Amniotic stem cell (primary cell): Measurements from ENCODE around the gene PTBP3.
"Not testable (repeated sequence)": the region's sequence is repeated elsewhere in the genome, so short reads cannot be mapped to it uniquely, and the experiment has no call there.

Source experiments
- DNase-seq: peaks from one replicate; lab custom pipeline; 2025; lab: John Stamatoyannopoulos, UW

The PTBP3 gene

DNA sequence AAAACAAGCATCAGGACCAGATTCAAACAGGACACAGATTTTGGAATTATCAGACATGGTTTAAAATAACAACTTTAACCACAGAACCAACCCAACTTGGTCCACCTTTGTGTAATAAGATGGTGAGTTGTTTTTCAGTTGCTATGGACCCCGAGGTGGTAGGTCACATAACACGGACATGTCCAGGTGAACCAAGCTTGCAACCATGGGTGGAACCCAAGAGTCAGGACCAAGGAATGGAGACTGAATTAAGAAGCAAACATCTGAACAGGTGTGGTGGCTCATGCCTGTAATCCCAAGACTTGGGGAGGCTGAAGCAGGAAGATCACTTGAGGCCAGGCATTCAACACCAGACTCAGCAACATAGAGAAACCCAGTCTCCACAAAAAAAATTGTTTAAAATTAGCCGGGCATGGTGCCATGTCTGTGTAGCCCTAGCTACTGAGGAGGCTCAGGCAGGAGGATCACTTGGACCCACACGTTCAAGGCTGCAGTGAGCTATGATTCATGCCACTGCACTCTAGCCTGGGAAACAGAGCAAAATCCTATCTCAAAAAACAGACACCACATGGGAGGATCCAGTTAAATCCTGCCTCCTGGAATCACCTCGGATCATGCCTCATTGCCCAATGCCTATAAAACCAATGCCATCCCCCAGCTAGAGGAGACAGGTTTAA lies 10.6 kb downstream of the PTBP3 start:
- no peak for DNase-seq

DNA sequence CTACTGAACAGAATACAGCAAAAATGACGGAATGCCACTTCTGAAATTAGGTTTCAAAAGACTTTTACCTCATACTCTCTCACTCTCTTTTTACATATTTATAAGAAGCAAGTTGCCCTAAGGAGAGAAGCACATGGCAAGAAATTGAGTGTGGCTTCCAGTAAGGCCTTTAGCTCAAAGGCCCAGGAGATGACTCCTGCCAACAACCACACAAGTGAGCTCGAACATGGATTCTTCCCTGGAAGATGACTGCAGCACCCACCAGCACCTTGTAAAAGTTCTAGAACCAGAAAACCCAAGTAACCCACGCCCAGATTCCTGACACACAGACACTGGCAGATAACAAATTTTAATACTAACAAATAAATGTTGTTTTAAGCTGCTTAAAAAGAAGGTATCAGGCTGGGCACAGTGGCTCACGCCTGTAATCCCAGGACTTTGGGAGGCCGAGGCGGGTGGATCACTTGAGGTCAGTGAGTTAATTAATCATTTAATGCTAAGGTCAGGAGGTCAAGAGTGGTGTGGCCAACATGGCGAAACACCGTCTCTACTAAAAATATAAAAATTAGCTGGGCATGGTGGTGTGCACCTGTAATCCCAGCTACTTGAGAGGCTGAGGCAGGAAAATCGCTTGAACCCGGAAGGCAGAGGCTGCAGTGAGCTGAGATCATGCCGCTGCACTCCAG lies 17.0 kb downstream of the PTBP3 start:
- DNase-seq: no peak

DNA sequence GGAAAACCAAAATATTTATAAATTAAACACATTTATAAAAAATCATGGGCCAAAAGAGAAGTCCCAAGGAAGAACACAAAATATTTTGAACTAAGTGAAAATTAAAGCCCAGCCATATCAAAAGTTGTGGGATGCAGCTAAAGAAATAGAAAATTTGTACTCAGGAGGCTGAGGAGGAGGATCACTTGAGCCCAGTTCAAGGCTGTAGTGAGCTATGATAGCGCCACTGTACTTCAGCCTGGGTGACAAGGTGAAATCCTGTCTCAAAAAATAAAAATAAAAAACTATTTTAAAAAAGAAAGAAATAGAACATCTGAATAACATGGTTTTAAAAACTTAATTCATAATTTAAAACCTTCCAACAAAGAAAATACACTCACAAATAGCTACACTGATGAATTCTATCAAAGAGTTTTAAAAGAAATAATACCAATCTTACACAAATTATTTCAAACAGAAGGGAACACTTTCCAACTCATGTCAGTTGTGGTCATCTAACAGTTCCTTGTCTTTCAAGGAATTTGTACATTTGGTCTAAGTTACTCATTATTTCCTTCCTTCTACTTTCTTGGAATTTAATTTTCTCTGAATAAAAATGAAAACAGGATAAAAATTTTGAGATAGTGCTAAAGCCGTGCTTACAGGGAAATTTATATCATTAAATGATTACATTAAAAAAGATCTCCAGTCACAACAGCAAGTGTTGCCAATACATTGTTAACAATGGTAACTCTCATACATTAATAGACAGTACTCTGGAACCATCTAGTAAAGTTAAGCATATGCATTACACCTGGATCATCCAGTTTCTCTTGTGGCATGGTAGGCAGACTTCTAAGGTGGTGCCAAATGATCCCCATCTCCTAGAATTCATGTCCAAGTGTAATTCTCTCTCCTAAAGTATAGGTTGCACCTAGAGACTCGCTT lies 17.8 kb downstream of the PTBP3 start:
- no peak for DNase-seq

DNA sequence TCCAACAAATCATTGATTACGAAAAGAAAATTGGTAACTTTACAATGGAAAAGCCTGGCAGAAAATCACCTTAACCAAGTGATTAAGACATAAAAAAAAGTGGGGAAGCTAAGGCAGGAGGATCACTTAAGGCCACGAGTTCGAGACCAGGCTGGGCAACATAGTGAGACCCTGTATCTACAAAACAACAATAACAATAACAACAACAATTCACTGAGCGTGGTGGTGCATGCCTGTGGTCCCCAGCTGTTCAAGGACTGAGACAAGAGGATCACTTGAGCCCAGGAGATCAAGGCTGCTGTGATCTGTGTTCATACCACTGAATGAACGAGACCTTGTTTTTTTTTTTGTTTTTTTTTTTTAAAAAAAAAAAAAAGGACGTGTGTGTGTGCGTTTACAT lies 21.3 kb downstream of the PTBP3 start:
- no peak for DNase-seq

DNA sequence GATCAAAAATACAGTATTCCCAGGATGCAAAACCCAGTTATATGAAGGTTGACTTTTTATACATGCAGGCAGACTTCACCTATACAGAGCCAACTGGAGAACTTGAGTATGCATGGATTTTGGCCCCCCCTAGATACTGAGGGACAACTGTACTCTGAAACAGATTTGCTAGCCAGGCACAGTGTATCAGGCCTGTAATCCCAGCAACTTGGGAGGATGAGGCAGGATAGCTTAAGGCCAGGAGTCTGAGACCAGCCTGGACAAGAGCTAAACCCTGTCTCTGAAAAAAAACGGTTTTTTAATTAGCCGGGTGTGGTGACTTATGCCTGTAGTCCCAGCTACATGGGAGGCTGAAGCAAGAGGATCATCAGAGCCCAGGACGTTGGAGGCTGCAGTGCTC lies 21.9 kb downstream of the PTBP3 start:
- DNase-seq: no peak

DNA sequence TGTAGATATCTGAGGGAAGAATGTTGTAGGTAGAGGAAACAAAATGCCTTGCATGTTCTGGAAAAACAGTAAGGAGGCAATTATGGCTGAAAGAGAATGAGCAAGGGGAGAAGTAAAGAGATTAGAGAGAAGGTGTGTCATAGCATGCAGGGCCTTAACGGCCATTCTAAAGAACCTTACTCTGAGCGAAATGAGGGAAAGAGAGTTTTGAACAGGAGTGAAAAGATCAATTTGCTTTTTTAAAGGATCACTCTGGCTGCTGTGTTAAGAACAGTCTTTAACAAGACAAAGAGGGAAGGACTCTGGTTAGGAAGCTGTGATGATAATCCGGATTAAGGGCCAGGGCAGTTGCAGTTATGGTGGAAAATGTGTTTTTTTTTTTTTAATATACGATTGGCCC lies 22.6 kb downstream of the PTBP3 start:
- DNase-seq: no peak

DNA sequence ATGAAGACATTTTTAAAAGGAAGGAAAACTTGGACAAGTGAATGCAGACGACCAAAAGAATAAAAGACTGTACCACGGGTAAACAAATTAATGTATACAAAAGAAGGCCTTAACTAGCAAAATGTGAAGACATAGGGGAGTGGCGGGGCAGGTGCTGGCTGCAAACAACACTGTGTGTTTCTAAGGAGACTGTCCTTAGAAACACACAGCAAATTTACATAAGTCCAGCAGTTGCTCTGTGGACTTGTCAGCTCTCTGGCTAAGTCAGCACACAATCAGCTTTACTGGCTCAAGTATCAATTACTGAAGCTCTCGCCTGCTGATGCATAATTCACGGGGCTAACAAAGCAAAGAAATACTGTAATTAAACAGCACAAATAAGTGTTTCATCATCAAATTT lies 24.8 kb downstream of the PTBP3 start:
- DNase-seq: no peak

DNA sequence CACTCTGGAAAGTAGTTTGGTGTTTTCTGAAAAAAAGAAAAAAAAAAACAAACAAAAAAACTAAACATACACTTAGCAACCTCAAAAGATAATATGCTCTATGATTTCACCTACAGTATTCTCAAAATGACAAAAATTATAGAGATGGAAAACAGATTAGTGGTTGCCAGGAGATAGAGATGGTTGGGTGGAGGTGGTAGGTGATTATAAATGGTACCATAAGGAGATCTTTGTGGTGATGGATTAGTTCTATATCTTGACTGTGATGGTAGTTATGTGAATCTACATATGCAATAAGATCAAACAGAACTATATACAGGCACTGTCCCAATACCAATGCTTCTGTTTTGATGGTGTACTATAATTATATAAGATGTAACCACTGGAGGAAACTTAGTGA lies 32.0 kb downstream of the PTBP3 start:
- DNase-seq: no peak

DNA sequence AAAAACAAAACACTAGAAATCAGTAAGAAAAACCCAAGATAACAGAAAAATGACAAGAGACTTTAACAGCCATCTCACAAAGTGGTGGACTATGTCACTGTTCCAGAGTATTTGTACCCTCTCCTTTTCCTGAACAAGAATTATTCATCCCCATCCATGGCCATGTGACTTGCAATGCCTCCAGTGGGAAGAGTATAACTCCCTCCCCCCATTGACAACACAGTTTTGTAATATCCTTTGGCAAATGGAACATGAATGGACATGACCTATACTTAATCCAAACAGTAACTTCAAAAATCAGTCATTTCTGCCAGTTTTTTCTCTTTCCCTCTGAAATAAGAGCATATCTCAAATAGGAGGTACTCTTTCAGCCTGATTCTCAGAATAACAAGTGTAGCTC lies 33.9 kb downstream of the PTBP3 start:
- DNase-seq: no peak

DNA sequence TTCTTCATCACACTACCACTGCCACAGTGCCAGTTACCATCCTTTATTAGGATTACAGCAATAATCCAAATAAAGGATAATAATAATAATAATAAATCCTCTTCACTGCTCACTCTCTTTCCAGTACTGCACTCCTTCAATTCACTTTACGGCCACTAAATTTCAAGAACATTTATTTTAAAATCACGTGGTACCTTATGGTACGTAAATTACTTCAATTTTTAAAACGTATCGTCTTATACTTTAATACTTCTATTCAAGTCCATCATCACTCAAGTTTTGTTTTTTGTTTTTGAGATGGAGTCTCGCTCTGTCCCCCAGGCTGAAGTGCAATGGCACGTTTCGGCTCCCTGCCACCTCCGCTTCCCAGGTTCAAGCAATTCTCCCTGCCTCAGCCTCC lies 36.5 kb downstream of the PTBP3 start:
- no peak for DNase-seq

DNA sequence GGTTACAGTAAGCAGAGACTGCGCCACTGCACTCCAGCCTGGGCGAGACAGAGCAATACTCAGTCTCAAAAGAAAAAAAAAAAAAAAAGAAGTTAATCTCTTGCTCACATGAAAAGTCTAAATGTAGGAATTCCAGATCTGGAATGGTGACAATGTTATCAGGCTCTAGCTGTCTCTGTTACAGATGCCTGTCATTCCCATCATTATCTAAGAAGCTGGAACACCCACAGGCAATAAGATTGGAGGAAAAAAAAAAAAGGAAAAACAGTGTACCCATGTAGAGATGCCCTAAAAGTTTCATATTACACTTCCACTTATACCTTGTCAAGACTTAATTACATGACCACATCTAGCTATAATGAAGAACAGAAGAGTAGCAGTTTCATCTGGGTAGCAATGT lies 38.2 kb downstream of the PTBP3 start:
- DNase-seq: no peak

DNA sequence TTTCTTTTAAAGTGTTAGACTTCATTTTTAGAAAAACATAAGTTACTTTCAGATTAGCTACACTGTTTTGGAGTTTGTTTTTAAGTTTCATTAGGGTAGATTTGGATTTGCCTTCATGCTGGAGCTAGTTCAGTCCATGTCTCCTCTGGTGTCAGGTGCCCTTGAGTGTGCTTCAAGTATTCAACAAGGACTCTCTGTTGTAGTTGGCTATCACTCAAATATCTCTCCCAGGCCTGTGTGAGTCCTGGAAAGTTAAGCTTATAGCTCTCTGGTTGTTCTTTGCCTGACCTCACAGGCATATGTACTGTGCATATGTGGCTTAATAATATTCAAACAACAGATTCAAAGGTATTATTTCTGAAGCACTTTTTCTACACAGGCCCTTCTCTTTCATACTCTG lies 45.4 kb downstream of the PTBP3 start:
- DNase-seq: no peak

DNA sequence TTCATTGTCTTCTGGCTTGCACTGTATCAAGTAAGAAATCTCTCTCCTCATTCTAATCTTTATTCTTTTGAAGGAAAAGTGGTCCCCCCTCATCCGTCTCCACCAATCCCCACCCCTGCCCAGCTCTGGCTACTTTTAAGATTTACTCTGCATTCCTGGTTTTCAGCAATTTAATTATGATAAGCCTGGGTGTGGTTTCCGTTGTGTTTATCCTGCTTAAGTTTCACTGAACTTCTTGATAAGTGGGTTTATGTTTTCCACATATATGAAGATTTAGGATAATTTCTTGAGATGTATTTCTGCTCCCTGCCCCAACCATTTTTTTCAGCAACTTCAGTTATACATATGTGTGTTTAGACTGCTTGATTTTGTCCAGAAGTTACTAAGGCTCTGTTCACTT lies 46.5 kb downstream of the PTBP3 start:
- DNase-seq: no peak

DNA sequence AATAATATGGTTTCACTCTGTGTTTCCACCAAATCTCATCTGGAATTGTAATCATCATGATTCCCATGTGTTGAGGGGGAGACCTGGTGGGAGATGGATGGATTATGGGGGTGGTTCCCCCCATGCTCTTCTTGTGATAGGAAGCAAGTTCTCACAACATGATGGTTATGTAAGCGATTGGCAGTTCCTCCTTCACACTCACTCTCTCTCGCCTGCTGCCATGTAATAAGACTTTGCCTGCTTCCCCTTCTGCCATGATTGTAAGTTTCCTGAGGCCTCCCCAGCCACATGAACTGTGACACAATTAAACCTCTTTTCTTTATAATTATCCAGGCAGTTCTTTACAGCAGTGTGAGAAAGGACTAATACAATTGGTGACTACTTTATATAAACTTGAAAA lies 48.4 kb downstream of the PTBP3 start:
- no peak for DNase-seq

DNA sequence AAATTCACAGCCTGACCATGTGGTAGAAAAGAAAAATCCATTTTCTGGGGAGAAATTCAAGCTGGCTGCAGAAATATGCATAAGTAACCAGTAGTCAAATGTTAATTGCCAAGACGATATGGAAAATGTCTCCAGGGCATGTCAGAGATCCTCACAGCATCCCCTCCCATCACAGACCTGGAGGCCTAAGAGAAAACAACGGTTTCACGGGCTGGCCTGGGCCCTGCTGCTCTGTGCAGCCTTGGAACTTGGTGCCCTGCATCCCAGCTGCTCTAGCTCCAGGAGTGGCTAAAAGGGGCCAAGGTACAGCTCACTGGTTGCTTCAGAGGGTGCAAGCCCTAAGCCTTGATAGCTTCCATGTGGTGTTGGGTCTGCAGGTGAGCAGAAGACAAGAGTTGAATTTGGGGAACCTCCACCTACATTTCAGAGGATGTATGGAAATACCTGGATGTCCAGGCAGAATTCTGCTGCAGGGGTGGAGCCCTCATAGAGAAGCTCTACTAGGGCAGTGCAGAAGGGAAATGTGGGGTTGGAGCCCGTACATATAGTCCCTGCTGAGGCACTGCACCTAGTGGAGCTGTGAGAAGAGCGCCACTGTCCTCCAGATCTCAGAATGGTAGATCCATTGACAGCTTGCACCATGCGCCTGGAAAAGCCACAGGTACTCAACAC lies 49.7 kb downstream of the PTBP3 start:
- DNase-seq: no peak

DNA sequence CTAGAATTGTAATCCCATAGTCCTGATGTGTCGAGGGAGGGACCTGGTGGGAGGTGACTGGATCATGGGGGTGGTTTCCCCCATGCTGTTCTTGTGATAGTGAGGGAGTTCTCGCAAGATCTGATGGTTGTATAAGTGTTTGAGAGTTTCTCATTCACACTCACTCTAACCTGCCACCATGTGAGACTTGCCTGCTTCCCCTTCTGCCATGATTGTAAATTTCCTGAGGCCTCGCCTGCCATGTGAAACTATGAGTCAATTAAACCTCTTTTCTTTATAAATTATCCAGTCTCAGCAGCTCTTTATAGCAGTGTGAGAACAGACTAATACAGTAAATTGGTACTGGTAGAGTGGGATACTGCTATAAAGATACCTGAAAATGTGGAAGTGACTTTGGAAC lies 50.6 kb downstream of the PTBP3 start:
- not testable (repeated sequence) for DNase-seq

DNA sequence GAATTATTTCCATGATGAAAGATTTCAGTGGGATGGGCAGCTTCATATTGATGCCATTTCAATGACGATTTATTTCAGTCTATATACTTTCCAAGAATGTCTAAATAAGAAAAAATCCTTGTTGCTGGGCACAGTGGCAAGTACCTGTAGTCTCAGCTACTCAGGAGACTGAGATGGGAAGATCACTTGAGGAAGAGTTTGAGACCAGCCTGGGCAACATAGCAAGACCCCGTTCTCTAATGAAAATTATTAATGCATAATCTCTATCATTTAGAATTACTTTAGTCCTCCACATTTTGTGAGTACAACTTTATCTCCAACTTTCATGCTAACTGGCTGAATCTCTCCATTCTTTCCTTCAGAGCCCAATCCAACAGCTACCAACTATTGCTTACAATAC lies 52.5 kb downstream of the PTBP3 start:
- DNase-seq: no peak

DNA sequence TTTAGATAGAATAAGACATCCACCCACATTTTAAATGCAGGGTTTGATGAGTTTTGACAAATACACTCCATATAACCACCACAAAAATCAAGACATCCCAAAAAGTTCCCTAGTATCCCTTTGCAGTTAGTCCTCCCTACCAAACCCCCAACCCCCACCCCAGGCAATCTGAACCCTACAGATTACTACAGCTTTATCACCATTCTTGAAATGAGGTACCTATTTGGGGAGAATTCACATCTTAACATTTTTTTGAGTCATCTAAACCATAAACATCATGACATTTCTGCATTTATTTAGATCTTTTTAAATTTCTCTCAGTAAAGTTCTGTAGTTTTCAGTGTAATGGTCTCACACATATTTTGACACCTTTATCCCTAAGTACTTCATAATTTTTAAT lies 53.9 kb downstream of the PTBP3 start:
- DNase-seq: no peak

DNA sequence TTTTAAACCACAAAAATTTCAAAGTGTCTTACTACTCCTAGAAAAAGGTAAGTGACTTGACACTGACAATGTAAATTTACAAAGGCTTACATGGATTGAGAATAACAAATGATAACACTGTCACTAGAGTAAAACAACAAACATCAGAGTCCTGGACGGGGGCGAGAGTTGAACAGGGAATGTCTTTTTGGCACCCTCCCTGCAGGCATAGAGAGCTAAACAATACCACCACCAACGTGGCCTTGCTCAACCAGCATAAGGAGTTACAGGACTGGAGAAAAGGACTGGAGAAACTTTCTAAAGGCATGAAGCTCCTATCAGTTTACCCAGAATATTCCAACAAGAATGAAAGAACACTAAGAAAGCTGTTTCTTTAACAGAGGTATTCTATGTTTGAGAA lies 55.3 kb downstream of the PTBP3 start:
- DNase-seq: no peak

DNA sequence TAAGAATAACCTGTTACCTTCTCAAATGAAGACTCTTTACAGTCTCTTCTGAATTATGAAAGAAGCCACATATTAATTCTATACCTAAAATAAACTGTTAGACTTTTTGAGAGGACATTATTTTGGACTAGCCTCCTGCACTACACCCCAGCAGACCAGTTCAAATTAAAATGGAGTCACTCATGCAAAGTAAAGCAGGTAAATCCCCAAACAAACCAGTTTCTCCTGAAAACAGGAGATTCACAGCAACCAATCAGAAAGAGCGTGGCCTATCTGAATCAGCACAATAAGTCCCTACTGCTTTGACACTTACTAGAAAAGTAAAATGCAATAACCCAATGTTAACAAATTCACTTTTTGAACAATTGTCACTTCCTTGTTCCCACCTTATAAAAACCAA lies 58.8 kb downstream of the PTBP3 start:
- no peak for DNase-seq

DNA sequence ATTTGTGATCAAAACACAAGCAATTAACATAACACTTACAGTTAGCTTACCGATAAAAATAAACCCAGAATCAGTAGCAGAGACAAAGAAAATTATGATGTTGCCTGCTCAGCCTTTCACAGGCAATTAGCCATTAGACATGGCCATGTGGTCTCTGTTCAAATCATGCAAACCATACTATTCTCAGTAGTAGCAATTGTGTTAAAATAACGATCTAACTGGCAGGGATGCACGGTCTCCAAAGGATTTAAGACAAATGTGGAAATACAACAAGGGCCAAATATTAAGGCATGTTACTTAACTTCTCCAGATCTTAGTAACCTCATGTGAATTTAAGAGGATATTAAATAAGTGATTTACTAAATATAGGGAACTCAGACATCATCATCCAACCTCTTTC lies 59.5 kb downstream of the PTBP3 start:
- no peak for DNase-seq

DNA sequence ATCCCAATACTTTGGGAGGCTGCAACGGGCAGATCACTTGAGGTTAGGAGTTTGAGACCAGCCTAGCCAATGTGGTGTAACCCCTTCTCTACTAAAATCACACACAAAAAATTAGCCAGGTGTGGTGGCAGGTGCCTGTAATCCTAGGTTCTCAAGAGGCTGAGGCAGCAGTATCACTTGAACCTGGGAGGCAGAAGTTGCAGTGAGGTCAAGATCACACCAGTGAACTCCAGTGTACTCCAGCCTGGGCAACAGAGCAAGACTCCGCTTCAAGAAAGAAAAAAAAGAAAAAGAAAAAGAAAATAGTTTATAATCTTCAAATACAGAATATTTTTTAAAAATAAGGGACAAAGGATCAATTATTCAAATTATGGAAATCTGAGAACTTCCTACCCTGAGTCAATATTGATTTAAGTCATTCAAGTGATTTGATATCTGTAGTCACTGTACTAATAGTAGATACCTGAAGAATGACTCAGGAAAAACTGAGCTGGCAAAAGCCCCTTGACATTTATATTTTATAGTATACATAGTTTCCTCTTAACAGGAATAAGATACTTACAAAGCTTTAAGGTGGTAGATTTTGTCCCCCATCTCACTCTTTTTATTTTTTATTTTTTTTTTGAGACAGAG lies 61.8 kb downstream of the PTBP3 start:
- no peak for DNase-seq
